ENCODE results near the gene GP1BA.

GP1BA gene

DNA sequence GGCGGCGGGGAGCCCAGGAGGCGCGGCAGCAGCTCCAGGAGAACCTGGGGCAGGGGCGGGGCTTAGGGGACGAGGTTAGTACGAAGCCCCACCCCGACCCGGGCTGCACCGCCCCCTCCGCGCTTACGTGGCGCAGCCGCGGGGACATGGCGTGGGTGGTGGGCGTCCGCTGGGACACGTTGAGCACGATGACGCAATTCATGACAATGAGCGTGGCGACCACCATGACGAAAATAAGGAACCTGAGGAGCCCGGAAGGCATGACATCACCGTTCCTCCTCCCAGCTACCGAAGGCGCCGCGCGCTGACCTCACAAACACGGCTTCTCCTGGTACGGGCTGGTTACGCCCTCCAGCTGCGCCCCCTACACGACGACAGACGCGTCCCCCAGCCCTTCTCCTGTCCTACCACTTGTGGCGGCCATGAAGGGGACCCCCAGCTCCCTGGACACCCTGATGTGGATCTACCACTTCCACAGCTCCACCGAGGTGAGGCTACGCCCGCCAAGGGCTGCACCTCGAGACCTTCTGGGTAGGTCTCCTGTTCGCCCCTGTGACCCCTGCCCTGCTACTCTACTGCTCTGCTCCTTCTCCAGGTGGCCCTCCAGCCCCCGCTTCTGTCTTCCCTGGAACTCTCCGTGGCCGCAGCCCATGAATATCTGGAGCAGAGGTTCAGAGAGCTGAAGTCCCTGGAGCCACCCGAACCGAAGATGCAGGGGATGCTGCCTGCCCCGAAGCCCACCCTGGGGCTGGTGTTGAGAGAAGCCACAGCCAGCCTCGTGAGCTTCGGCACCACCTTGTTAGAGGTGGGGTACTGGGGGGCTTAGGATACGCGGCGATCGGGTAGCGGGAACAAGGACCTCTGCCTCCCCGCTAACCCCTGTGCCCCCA lies 32.5 kb upstream of the GP1BA start, which contains the start of gene C17orf107:
Gene C17orf107, plus strand, starts transcription at position 196 of the 890 bp plus-strand sequence. Its CDS starts 227 bp downstream, at position 423.
- peak within 1 kb of the TSS; percentile 62 for H3K4me3 ChIP-seq (ENCODE audit: low read depth, low read length)
- TF ChIP-seq, protein P1, sequence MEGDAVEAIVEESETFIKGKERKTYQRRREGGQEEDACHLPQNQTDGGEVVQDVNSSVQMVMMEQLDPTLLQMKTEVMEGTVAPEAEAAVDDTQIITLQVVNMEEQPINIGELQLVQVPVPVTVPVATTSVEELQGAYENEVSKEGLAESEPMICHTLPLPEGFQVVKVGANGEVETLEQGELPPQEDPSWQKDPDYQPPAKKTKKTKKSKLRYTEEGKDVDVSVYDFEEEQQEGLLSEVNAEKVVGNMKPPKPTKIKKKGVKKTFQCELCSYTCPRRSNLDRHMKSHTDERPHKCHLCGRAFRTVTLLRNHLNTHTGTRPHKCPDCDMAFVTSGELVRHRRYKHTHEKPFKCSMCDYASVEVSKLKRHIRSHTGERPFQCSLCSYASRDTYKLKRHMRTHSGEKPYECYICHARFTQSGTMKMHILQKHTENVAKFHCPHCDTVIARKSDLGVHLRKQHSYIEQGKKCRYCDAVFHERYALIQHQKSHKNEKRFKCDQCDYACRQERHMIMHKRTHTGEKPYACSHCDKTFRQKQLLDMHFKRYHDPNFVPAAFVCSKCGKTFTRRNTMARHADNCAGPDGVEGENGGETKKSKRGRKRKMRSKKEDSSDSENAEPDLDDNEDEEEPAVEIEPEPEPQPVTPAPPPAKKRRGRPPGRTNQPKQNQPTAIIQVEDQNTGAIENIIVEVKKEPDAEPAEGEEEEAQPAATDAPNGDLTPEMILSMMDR (IDR thresholded peaks at IDR 0.05; ENCODE audit: insufficient read depth, low read length, missing control alignments): no peak
- ChIA-PET POLR2A (interaction anchor here (0.7 kb wide), 1 partner anchor 190 kb away, joined by 3 read pairs; no protein-coding TSS in a partner anchor), CTCF (interaction anchor here (0.6 to 6.1 kb wide), 9 partner anchors 9 to 190 kb away, joined by 3 to 72 read pairs (median 6); partner anchors contain the start of genes ARRB2, GLTPD2 and VMO1)
- DNase-seq (ENCODE audit: low read depth, low spot score): no peak

DNA sequence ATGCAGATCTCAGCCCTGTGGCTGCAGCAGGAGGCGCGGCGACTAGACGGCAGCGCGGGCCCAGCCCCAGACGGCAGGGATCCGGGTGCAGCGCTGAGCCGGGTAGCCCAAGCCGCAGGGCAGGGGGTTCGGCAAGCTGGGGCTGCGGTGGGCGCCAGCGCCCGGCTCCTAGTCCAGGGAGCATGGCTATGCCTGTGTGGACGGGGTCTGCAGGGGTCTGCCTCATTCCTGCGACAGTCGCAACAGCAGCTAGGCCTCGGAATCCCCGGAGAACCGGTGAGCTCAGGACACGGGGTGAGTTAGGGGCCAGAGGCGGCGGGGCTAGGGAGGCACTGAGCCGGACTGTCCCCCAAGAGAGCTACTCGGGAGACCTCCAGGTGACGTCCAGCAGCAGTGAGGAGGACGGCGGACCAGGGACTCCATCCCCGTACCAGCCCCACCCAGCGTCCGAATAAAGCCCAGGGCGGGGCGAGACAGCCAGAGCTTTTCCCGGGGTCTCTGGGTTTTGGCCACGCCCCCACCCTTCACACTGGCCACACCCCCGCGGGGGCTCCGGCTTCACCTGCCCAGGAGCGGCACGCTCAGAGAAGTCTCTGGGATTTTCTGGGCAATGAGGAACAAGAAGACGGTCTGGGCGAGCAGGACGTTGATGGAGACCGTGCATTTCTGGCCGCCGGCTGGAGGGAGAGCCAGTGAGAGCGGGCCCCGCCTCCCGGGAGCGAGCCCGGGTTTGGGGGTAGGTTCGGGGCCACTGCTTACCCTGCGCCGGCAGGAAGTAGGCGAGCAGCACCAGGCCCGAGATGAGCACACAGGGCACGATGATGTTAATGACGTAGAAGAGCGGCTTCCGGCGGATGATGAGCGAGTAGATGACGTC lies 31.6 kb upstream of the GP1BA start:
- no peak for DNase-seq (ENCODE audit: low read depth, low spot score)
- CTCF ChIA-PET: interaction anchor here (0.8 to 6.1 kb wide), 10 partner anchors 8 to 334 kb away, joined by 3 to 72 read pairs (median 6); partner anchors contain the start of genes ARRB2, GLTPD2 and VMO1
- TF ChIP-seq, protein P1 (IDR thresholded peaks at IDR 0.05; ENCODE audit: insufficient read depth, low read length, missing control alignments): no peak
- POLR2A ChIA-PET: no interaction called here
- H3K4me3 ChIP-seq (ENCODE audit: low read depth, low read length): peak overlapping the region; percentile 62

DNA sequence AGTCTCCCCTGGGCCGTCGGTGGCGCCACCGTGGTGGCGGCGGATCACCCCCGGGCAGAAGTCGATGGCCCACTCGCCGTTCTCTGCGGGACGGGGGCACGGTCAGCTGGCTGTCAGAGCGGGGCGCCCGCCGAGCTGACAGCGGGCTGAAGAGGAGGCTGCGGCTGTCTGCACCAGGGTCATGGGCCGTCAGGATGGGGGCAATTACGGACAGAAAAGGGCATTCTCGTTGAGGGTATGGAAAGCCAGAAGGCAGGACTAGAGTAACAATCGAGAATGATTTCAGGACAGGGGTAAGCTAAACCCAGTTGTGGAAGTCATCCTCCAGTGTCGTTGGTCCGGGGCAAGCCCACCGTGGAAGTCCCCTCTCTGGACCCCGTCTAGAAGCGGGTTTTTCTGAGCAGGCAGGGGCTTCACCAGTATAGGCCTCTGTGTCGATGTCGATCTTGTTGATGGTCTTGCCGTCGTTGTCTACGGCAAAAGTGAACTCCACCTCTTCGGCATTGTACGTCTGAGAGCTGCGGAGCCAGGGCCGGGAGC lies 30.9 kb upstream of the GP1BA start:
- no peak overlapping the region for H3K4me3 ChIP-seq (ENCODE audit: low read depth, low read length)
- no peak for DNase-seq (ENCODE audit: low read depth, low spot score)
- POLR2A ChIA-PET: no interaction called here
- TF ChIP-seq, protein P1 (IDR thresholded peaks at IDR 0.05; ENCODE audit: insufficient read depth, low read length, missing control alignments): no peak
- CTCF ChIA-PET: interaction anchor here (0.9 to 6.1 kb wide), 11 partner anchors 8 to 335 kb away, joined by 3 to 72 read pairs (median 10); partner anchors contain the start of genes ARRB2, GLTPD2 and VMO1

DNA sequence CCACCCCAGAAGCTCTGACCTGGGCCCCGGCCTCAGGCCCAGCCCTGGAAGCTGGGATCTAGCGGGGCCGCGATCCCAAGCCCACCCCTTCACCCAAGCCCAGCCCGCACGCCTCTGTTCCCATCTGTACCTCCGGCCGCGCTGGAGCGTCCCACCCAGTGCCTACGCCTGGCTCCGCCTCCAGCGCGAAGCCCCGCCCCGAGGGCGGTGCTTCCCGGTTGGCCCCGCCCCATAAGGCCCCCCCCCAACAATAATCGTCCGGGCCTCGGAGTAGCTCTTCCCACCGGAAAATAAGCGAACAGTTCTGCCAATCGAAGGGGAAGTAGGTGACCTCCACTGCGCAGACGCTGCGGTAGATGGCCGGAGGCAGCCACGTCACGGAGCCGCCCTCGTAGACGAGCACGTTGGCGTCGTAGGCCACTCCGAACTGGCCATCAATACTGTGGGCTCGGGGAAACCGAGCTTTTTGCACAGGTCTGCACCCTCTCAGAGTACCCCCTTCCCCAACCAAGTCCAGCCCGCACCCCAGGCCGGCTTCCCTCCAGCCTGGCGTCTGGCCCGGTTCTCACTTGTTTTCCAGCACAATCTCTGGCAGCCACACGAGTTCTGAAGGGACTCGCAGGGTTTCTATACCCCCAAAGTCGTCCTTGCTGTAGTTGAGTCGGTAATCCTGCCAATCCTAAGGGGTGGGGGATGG lies 30.3 kb upstream of the GP1BA start:
- no peak overlapping the region for H3K4me3 ChIP-seq (ENCODE audit: low read depth, low read length)
- ChIA-PET POLR2A (no interaction called here), CTCF (interaction anchor here (0.8 to 6.1 kb wide), 12 partner anchors 11 to 335 kb away, joined by 3 to 72 read pairs (median 4); partner anchors contain the start of genes ARRB2, GLTPD2 and VMO1)
- no peak for DNase-seq (ENCODE audit: low read depth, low spot score)
- TF ChIP-seq, protein P1 (IDR thresholded peaks at IDR 0.05; ENCODE audit: insufficient read depth, low read length, missing control alignments): no peak

DNA sequence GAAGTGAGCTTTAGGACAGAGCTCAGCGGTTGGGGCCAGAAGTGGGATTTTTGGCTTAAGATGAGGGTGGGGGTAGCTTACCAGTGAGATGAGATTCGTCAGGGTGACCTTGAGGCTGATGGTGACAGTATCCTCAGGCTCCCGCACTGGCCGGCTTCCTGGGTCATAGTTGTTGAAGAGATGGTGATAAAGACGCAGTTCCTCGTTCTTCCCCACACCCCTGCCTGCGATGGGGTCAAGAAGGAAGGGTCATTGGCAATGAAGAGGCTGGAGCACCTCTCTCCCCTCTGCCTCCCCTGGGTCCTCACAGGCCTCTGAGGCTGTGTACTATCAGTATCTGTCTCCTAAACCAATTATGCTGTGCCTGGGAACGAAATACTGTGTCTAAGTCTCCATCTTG lies 29.5 kb upstream of the GP1BA start:
- CTCF ChIA-PET: interaction anchor here (0.8 to 6.1 kb wide), 16 partner anchors 10 to 194 kb away, joined by 3 to 72 read pairs (median 5); partner anchors contain the start of genes ARRB2, GLTPD2 and VMO1
- TF ChIP-seq, protein P1 (IDR thresholded peaks at IDR 0.05; ENCODE audit: insufficient read depth, low read length, missing control alignments): no peak
- POLR2A ChIA-PET: no interaction called here
- no peak overlapping the region for H3K4me3 ChIP-seq (ENCODE audit: low read depth, low read length)
- no peak for DNase-seq (ENCODE audit: low read depth, low spot score)

Data from AG04449 (cell line).